SW480 (cell line): ENCODE measurements around the gene PXYLP1.

Experiments
- DNase-seq: peaks from one replicate; pipeline ENCODE4 v3.0.0-alpha.2; 2016; ENCODE audit warnings: low spot score

The PXYLP1 gene

DNA sequence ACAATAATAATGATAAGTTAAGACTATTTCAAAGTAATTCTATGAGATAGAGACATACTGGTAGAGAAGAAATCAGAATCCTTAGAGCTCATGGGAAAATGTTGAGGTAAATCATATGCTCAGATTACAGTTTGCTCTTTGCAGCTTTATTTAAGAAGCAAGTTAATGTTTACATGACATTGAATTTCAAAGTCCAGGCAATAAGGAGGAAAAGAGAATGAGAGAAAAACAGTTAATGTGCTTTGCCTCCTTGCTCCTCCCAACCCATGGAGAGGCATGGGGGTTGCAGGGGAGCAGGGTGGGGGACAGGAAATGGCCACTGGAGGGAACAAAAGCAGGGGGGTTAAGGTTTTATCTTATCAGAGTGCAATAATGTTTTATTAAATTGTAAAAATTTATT is 94.5 kb downstream of the PXYLP1 start:
- no peak for DNase-seq

GRCh38 chr3:141326626-141327025 is 95.0 kb downstream of the PXYLP1 start:
- no peak for DNase-seq

DNA sequence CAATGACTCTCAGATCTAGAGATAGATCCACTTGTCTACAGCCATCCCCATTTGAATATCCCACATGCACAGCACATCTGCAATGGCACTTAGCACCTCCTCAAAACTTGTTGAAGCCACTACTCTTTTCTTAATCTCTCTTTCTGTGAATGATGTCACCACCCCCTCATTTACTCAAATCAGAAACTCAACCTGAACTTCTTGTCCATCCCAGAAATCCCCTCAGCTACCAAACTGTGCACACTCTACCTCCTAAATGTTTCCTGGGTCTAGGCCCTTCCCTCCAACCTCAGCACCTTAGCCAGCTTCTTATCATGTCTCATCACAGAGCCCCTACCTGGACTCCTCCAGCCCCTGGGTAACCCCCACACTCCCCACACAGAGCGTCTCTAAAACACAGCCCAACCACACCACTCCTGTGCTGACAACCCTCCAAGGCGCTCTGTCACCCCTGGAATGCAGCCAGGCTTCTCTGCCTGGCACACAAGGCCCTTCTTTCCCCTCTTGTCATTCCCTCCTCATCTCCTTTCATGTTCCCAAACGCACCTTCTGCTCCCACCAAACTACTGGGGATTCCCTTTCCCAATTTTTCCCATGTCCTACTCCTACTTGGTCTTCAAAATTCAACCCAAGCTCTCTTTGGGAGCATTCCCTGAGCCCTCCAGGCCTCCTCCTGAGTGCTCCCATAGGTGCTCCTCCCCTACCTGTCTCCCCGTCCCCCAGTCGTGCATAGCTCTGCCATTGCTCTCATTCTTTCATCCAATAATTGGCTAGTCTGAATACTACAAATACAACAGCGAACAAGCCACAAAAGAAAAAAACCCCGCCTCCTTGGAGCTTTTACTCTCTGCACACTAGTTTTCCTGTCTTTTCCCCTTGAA is 96.9 kb downstream of the PXYLP1 start:
- no peak for DNase-seq

DNA sequence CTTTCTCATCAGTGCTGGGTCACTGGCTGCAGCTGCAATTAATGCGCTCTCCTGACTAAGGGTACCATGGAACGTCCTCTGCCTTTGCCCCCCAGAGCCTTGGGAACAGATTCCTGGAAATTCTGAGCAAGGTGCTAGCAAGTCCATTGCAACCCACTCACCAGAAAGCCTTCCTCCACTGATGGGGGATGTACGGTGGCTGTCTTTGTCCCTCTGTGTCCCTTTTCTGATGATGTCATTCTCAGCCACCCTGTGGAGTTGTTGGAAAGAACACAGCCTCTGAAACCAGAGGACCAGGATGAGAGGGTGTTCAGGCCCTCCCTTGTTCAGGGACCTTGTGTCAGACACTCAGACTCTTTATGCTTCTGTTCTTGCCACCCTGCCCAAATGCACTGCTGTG is 98.6 kb downstream of the PXYLP1 start:
- DNase-seq: no peak

DNA sequence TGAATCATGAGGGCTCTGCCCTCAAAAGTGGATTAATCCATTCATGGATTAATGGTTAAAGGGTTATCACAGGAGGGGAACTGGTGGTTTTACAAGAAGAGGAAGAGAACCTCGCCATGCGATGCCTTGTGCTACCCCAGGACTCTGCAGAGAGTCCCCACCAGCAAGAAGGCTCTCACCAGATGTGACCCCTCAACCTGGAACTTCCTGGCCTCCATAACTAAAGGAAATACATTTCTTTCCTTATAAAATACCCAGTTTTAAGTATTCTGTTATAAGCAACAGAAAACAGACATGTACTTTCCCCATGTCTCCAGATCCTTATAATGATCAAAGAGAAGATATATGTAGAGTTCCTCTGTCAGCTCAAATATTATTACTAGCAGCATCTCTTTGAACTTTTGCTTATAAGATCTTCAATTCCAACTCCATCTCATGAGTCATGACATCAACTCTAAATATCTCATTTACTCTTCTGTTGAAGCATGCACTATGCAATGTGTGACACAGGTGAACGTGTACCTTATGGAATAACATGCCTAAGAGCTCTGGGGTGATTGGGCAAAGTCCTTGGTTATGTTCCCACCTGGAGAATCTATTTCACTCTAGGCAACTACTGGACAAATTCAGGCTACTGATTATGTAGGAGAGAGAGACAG is 99.2 kb downstream of the PXYLP1 start:
- no peak for DNase-seq

GRCh38 chr3:141331377-141332318 is 100.0 kb downstream of the PXYLP1 start:
- peak; percentile 14 for DNase-seq

DNA sequence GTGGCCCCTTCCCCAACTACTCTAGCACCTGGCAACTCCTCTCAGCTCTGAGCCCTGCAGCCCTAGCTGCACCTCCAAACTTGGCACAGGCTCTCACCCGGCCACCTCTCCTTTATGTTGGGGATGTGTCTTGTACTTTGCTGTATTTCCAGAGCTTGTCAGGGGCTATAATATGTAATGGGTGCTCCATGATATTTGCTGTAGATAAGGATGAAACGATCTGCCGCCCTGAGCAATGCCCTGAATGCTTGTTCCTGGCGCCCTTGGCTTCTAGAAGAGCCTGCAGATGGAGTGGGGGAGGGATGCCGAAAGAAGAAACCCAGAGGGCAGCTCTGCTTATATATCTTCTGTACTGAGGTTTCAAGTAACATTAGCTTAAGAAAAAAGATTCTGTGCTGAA is 100.8 kb downstream of the PXYLP1 start:
- DNase-seq: no peak

DNA sequence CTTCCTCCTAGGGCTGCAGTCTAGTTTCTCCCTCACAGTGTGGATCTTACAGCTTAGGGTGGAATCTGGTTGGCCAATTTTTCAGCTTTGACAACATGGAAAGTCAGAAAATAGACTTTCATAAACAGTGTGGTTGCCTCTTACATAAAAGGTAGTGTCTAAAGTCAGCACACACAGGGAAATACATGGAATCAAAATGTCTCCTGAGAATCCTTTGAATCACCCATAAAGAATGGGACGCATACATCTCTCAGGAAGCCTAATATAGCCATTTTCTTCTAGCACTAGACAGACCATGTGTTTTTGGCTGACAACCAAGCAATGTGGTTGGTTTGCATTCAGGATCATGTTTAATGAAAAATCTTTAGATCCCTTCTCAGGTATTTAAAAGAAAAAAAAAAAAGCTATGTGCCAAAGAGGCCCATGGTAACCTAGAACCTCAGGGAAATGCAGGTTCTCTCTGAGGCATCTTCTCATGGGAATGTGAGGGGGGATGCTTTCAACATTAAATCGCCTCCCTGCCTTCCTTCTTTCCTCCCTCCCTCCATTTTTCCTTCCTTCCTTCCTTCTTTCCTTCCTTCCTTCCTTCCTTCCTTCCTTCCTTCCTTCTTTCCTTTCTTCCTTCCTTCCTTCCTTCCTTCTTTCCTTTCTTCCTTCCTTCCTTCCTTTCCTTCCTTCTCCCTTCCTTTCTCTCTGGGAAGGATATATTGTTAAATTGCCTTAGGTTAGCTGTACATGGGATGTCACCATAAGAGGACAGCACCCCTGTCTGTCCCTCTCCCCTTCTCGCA is 102.4 kb downstream of the PXYLP1 start:
- DNase-seq: no peak

- no peak for DNase-seq
Measured at GRCh38 chr3:141334627-141335250, 103.1 kb downstream of the PXYLP1 start.

DNA sequence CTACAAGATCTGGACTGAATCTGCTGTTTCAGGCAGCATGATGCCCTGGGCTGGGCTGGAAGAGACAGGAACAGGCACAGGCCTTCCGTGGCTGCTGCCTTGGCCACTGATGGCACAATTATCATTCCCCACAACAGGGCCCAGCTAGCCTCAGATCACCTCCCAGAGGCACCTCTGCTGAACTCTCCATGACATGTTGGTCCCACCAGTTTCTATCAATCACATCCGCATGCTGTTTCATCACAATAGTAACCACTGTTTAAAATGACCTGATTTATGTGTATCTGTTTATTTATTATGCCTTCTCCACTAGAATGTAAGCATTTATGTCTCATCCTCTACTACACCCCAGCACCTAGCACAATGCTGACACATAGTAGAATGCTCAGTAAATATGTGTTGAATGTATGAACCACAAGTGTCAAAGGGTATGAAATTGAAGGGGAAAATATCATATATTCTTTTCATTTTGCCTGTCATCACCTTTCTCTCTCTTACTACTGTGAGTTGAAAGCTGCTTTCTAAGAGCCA is 104.0 kb downstream of the PXYLP1 start:
- DNase-seq: no peak

DNA sequence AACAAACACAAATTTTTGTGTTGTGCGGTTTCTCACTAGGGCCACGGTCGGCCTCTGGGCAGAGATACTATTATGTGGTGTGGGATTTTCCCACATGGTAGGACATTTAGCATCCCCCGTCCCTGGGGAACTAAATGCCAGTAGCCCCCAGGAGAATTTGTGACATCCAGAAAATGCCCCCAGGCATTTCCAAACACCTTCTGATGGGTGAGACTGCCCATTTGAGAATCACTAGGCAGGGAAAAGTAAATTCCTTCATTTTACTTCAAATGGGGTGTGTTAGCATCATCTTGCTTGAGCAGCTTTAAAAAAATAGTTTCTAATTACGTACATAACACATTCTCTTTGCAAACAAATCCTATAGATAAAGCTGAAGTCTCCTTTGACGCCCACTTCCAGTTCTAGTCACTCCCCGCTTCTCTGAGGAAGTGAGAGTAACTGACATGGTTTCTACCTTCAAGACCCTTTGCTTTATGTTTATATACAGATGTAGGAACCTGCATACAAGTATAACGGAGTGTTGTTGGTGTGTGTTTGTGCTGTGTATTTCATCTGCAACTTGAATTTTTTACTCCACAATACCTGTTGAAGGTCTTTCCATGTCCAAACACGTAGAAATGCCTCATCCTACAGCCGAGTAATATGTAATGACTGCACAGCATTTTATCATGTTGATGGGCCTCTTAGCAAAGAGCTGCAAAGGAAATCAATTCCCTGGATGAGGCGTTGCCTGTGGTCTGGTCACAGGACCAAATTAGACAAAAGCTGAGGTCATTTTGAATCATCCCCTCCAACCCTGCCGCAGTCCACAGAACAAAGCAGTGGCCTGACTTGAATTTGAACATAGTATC is 105.3 kb downstream of the PXYLP1 start:
- DNase-seq: peak; percentile 17

DNA sequence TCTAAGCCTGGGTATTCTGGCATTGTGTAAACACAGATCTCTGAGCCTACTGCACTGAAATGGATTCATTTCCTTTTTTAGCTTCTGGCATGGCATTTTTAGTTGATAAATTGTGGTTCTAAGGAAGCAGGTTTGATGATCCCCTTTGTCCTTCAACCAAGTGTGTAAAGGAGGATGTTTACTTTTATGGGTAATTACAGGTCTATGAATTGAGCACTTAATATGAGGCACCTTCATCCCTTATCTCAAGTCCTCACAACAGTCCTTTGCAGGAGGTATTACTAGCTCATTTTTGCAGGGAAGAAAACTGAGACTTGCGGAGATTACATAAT is 105.9 kb downstream of the PXYLP1 start:
- no peak for DNase-seq

- no peak for DNase-seq
Measured at GRCh38 chr3:141337991-141338390, 106.4 kb downstream of the PXYLP1 start.

DNA sequence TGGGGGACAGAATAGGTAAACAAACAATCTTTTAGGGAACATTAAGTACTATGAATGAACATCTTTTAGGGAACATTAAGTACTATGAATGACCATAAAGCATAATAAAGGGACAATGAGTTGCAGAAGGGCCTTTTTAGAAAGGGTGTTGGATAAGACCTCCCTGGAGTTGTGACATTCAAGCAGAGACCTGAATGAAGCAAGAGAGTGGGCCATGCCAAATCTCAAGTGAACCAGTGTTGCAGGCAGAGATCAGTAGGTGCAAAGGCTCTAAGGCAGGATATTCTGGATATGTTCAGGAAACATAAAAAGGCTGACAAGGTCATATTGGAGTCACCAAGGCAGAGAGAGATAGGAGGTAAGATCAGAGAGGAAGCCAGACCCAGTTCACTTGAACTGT is 107.3 kb downstream of the PXYLP1 start:
- DNase-seq: no peak

GRCh38 chr3:141341536-141341935 is 109.9 kb downstream of the PXYLP1 start:
- no peak for DNase-seq

DNA sequence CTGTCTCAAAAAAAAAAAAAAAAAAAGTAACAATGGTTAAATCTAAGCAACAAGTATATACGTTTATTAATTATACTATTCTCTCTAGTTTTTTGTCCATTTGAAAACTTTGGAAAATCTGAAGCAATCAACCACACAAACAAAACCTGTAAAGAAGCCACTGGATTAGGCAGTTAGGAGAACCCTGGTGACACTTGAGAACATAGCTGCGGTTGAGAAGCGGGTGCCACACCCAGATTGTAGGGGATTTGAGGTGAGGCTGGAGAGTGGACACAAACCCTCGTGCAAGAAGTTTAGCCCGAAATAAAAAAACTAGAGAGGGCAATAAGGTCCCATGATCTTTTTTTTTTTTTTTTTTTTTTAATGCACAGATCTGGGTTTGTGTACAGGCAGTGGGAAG is 110.8 kb downstream of the PXYLP1 start:
- DNase-seq: no peak

DNA sequence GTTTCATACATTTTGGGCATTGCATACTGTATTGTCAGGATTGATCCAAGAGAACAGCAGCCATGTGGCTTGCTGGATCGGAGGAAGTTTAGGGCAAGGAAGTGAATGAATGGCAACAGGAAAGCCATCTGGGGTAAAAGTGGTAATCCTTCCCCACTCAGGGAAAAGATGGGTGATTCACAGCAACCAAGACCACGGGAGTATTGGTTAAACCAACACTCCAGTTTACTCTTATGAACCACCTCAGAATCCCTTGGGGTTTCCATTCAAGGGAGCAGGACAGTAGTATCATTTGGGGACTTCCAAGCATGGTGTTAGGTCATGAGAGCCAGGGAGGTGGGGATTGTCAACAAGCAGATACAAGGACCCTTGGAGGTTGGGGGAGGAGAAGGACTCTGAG is 111.5 kb downstream of the PXYLP1 start:
- no peak for DNase-seq

DNA sequence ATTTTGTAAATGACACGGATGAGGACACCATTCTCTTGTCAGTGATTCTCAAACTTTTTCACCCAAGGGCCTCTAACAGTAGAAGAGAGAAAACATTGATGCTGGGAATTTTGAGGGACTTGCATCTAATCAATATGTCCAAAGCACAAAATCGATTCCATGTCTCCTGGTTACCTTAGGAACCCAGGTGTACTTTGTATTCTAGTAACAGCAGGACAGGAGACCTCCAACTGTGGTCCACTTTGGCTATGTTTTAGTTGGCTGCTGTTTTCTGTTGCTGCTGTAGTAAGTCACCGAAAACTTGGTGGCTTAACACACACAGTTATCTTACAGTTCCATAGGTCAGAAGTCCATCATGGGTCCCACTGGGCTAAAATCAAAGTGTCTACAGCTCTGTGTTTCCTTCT is 112.2 kb downstream of the PXYLP1 start:
- no peak for DNase-seq
